A549 (cell line): ENCODE results near the gene CRACDL.

ENCODE experiments used
- CBX8 ChIP-seq: fragments of 200-600 bp; sonication (generic); IDR thresholded peaks from 2 replicates; pipeline ENCODE4 v1.6.1; 2016
- HDAC2 ChIP-seq: fragments of 200-600 bp; sonication (generic); IDR thresholded peaks from 2 replicates; pipeline ENCODE4 v1.6.1; 2016
- HEYL ChIP-seq: fragments of 250-450 bp; sonication (Bioruptor Pico); IDR thresholded peaks from 2 replicates; pipeline ENCODE4 v1.8.0; 2021; ENCODE audit warnings: mild to moderate bottlenecking, moderate library complexity
- MAFK ChIP-seq: fragments of 450-650 bp; IDR thresholded peaks from 2 replicates; pipeline ENCODE4 v1.6.1; 2014; ENCODE audit not compliant: partially characterized antibody
- MAZ ChIP-seq: fragments of 150-350 bp; IDR thresholded peaks from 2 replicates; pipeline ENCODE4 v1.6.1; 2014; ENCODE audit warnings: antibody characterized with exemption, low read depth, low read length, borderline replicate concordance
- NR3C1 ChIP-seq: fragments of >200 bp; sonication (Bioruptor Twin); formaldehyde crosslinking; IDR thresholded peaks from 3 replicates; pipeline ENCODE4 v1.6.1; 2017
- POLR2A ChIP-seq: IDR thresholded peaks from 2 replicates; pipeline ENCODE4 v1.6.1; 2012; ENCODE audit warnings: mild to moderate bottlenecking, low read length
- POLR2AphosphoS2 ChIP-seq: conservative IDR thresholded peaks from 2 replicates; pipeline ENCODE4 v1.6.1; 2012; ENCODE audit warnings: low read length, improper control_type of control experiment, inconsistent platforms
- RAD21 ChIP-seq, 2 experiments: fragments of >200 bp in 1 of 2; sonication (Bioruptor Twin) in 1 of 2; formaldehyde crosslinking in 1 of 2; IDR thresholded peaks in 1 of 2; conservative IDR thresholded peaks in 1 of 2; 2 replicates in 1 of 2; 3 replicates in 1 of 2; pipeline ENCODE4 v1.6.1; 2012 to 2018; ENCODE audit warnings: inconsistent platforms in 1 of 2
- RCOR1 ChIP-seq: fragments of 150-350 bp; IDR thresholded peaks from 2 replicates; pipeline ENCODE4 v1.6.1; 2014; ENCODE audit warnings: antibody characterized with exemption, low read length, low read depth
- TF ChIP-seq, protein P1 (sequence below): fragments of >200 bp; sonication (Bioruptor Twin); formaldehyde crosslinking; IDR thresholded peaks from 3 replicates; pipeline ENCODE4 v1.5.1; 2016
- TF ChIP-seq, protein P2 (sequence below): IDR thresholded peaks from 2 replicates; pipeline ENCODE4 v1.6.1; 2012
- TF ChIP-seq, protein P3 (sequence below): fragments of 200-600 bp; sonication (generic); IDR thresholded peaks from 2 replicates; pipeline ENCODE4 v1.6.1; 2016; ENCODE audit warnings: antibody characterized with exemption, mild to moderate bottlenecking, moderate library complexity

DNA sequence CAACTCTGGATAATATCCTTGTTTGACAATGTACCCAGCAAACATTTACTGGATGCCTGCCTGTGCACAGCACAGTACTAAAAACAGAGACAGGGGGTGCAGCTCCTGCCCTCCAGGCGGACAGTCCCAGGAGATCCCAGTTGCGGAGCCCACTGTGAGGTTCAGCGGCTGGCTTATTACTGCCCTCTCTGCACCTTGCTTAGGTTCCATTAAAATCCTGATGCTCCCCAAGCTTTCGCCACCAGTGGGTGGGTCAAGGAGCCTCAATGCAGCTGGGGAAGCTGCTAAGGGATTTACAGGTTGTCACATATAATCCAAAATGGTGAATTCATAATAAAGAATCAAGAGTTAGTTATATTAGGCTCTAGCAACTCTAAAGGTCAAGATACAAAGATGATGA, 38.3 kb downstream of the CRACDL start:
- TF ChIP-seq, protein P1, sequence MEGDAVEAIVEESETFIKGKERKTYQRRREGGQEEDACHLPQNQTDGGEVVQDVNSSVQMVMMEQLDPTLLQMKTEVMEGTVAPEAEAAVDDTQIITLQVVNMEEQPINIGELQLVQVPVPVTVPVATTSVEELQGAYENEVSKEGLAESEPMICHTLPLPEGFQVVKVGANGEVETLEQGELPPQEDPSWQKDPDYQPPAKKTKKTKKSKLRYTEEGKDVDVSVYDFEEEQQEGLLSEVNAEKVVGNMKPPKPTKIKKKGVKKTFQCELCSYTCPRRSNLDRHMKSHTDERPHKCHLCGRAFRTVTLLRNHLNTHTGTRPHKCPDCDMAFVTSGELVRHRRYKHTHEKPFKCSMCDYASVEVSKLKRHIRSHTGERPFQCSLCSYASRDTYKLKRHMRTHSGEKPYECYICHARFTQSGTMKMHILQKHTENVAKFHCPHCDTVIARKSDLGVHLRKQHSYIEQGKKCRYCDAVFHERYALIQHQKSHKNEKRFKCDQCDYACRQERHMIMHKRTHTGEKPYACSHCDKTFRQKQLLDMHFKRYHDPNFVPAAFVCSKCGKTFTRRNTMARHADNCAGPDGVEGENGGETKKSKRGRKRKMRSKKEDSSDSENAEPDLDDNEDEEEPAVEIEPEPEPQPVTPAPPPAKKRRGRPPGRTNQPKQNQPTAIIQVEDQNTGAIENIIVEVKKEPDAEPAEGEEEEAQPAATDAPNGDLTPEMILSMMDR, result no peak
- TF ChIP-seq HDAC2, result no peak
- no peak for TF ChIP-seq POLR2AphosphoS2
- no peak for TF ChIP-seq MAZ
- no peak for TF ChIP-seq RCOR1
- TF ChIP-seq RAD21 (conservative IDR thresholded peaks at IDR 0.05 in 1 of 2, IDR thresholded peaks at IDR 0.05 in 1 of 2), result no peak
- TF ChIP-seq, protein P2, sequence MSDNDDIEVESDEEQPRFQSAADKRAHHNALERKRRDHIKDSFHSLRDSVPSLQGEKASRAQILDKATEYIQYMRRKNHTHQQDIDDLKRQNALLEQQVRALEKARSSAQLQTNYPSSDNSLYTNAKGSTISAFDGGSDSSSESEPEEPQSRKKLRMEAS, result no peak
- TF ChIP-seq MAFK, result no peak
- no peak for TF ChIP-seq POLR2A
- no peak for TF ChIP-seq NR3C1
- TF ChIP-seq CBX8, result no peak
- TF ChIP-seq, protein P3, sequence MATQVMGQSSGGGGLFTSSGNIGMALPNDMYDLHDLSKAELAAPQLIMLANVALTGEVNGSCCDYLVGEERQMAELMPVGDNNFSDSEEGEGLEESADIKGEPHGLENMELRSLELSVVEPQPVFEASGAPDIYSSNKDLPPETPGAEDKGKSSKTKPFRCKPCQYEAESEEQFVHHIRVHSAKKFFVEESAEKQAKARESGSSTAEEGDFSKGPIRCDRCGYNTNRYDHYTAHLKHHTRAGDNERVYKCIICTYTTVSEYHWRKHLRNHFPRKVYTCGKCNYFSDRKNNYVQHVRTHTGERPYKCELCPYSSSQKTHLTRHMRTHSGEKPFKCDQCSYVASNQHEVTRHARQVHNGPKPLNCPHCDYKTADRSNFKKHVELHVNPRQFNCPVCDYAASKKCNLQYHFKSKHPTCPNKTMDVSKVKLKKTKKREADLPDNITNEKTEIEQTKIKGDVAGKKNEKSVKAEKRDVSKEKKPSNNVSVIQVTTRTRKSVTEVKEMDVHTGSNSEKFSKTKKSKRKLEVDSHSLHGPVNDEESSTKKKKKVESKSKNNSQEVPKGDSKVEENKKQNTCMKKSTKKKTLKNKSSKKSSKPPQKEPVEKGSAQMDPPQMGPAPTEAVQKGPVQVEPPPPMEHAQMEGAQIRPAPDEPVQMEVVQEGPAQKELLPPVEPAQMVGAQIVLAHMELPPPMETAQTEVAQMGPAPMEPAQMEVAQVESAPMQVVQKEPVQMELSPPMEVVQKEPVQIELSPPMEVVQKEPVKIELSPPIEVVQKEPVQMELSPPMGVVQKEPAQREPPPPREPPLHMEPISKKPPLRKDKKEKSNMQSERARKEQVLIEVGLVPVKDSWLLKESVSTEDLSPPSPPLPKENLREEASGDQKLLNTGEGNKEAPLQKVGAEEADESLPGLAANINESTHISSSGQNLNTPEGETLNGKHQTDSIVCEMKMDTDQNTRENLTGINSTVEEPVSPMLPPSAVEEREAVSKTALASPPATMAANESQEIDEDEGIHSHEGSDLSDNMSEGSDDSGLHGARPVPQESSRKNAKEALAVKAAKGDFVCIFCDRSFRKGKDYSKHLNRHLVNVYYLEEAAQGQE, result no peak
- no peak for TF ChIP-seq HEYL (CRISPR knock-in tag)
